ENCODE results near the gene SUMO3.
A peak's percentile ranks its signal among the peaks of the same experiment; 100 is the strongest.

SUMO3 gene

GRCh38 chr21:44801468-44802395, 16.1 kb downstream of the SUMO3 start, which contains the start of gene UBE2G2:
Gene UBE2G2 (minus strand): TSS chr21:44801820. CDS start chr21:44801748, 72 bp downstream.
- DNase-seq: peak; percentile 85 to 95 (median 91)

DNA sequence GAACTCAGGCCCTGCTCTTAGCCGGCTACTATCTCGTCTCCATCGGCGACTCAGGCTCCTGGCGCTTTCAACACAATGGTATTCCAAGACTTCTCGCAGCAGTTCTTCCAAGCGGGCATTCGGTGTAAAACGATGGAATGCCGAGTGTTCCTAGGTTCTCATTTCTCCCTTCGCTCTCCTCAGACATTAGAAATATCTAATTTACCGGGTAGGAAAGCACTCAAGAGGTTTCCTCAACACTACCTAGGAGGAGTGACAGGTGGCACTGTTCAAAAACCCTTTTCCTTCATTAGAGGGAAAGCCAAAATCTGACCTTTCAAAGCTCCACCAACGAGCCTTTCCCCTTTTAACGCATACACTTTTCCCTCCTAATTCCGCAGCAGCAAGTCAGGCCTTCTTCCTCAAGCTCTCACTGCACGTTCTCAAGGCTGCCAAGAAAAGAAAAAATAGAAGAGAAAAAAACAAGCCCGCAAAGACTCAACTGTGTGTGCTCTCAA, 16.8 kb downstream of the SUMO3 start:
- peak; percentile 28 to 44 (median 42) for DNase-seq

- DNase-seq: peak in 2 of 3 donors; percentile 22 to 29
Measured at GRCh38 chr21:44800103-44800502, 17.8 kb downstream of the SUMO3 start.

DNA sequence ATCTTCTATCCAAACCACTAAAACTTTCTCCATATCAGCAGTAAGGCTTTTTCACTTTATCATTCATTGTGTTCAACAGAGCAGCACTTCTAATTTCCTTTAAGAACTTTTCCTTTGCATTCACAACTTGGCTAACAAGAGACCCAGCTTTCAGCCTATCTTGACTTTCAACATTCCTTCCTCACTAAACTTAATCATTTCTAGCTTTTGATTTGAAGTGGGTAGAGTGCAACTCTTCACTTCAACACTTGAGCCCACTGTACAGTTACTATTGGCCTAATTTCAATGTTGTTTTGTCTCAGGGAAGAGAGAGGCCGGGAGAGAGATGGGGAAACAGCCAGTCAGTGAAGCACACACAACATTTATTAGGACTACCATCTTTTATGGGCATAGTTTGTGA, 18.2 kb downstream of the SUMO3 start:
- DNase-seq: no peak

- no peak for DNase-seq
Measured at GRCh38 chr21:44797775-44798174, 20.1 kb downstream of the SUMO3 start.

DNA sequence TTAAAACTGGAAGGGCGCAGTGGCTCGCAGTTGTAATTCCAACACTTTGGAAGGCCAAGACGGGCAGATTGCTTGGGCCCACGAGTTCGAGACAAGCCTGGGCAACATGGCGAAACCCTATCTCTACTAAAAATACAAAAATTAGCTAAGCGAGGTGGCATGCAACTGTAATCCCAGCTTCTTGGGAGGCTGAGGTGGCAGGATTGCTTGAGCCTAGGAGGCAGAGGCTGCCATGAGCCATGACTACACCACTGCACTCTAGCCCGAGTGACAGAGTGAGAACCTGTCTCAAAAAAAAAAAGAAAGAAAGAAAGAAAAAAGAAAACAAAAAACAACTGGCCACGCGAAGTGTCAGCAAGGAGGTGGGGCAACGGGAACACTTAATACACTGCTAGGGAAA, 22.5 kb downstream of the SUMO3 start:
- no peak for DNase-seq

DNA sequence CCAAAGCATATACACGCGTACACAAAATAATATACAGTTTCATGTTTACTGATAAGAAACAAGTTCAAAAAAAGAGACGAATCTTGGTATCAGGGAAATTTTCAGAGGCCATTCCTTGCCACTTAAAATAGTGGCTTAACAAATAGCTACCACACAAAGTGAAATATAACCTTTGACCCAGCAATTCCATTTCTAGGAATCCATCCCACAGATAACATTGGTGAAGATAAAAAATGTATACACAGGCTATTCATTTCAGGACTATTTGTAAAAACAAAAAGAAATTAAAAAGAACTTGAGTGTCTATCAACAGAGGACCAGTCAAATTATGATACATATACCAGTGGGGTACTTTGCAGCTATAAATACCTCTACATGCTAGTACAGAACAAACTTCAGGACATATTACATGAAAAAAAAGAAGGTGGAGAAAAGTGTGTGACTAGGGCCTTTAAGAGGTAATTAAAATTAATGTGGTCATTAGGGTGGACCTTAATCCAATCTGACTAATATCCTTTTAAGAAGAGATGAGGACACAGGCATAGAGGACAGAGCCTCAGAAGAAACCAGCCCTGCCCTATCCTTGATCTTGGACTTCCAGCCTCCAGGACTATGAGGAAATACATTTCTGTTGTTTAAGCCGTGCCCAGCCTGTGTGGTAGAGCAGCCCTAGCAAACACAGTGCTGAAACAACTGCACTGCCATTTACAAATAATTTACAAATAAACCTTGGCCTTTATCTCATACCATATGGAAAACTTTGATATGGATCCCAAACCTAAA, 24.1 kb downstream of the SUMO3 start:
- DNase-seq: no peak

GRCh38 chr21:44792702-44793591, 24.9 kb downstream of the SUMO3 start:
- peak; percentile 56 to 74 (median 69) for DNase-seq

- no peak for DNase-seq
Measured at GRCh38 chr21:44791993-44792392, 25.9 kb downstream of the SUMO3 start.

DNA sequence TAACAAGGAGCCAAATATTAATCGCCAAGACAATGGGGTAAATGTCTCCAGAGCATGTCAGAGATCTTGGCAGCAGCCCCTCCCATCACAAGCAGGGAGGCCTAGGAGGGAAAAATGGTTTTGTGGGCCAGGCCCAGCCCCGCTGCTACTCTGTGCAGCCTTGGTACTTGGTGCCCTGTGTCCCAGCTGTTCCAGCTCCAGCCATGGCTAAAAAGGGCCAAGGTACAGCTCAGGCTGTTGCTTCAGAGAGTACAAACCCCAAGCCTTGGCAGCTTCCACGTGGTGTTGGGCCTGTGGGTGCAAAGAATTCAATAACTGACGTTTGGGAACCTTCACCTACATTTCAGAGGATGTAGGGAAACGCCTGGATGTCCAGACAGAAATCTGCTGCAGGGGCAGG, 26.6 kb downstream of the SUMO3 start:
- DNase-seq: no peak

DNA sequence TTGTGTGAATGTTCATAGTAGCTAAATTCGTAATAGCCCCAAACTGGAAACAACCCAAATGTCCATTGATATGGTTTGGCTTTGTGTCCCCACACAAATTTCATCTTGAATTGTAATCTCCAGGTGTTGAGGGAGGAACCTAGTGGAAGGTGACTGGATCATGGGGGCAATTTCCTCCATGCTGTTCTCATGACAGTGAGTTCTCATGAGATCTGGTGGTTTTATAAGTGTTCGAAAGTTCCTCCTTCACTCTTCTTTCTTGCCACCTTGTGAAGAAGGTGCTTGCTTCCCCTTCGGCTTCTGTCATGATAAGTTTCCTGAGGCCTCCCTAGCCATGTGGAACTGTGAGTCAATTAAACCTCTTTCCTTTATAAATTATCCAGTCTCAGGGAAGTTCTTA, 27.5 kb downstream of the SUMO3 start:
- no peak for DNase-seq

- DNase-seq: peak in 2 of 3 donors; percentile 19 to 42
Measured at GRCh38 chr21:44789880-44790279, 28.0 kb downstream of the SUMO3 start.

DNA sequence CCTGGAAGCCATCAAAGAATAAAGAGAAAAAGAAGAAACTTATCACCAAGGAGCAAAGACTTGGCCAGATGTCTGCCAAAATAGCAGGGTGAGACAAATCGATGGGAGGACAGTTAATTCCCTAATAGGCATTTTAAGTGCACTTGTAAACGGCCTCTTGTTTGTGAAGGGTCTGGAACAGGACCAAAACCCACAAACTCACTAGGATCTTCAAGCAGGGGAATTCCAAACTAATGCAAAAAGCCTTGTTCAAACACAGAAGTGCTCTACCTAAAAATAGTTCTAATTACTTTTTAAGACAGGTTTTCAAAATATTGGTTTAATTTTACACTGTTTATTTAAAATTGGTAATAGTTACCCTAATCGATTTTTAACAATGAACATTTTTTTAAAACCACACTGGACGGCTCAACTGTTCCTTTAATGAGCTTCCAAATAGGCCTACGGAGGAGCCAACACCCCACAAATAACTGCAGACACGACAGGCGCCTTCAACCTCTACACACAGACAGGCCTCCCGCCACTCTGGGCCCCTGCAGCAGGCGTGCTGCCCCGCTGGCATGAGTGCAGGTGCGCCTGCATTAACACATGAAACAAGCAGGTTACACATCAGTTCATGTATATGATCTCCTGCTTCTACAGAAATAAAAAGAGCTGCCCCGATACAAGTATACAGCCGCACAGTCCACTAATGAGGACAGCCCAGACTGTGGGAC, 32.1 kb downstream of the SUMO3 start:
- DNase-seq: no peak

GRCh38 chr21:44784810-44785209, 33.1 kb downstream of the SUMO3 start:
- no peak for DNase-seq

DNA sequence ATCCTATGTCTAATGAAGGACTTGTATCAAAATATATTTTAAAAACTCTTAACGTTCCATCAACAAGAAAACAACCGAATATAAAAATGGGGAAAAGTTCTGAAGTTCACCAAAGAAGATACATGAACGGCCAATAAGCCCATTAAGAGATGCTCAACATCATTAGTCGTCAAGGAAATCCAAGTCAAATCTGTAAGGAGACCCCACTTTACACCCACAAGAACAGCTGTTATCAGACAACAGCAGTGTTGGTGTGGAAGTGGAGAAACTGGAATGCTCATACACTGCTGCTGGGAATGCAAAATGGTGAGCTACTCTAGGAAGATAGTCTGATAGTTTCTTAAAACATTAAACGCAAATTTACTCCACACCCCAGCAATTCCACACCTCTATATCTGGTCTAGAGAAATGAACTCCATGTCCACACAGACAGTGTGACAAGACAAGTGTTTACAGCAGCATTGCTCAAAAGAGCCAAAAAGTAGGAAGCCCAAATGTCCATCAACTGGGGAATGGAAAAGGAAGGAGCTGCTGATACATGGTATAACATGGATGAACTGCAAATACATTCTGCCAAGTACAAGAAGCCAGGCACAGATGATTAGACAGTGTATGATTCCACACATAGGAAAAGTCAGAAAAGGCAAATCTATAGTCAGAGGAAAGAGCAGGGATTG, 34.7 kb downstream of the SUMO3 start:
- DNase-seq: no peak

DNA sequence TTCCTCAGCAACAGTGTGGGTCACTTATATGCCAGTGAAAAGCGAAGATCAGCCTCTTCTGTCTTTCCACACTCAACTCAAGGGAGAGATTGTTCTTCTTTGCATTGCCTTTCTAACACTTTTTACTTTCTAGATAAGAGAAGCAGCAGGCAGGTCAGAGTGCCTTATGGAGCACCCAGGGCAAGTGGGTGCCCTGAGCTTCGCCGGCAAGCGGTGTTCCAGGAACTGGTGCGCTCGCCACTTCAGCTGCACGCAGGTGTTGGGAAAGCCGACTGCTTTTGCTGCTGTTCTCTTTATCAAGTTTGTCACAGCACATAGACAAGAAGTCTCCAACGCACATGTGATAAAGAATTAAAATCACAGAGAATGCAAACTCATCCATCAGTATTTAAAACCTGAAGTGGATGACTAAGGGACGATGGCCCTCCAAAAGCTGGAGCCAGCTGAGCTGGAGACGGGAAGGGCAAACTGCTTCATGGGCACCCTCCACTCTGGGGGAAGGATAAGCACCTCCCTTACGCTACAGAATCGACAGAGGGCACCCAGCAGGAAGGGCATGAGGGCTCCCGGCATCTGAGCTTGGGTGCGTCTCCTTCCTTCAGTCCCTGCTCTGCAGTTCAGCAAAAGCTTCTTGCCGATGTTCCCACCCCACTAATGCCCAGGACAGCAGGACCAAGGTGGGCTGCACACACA, 36.9 kb downstream of the SUMO3 start:
- DNase-seq: no peak

GRCh38 chr21:44780137-44780502, 37.7 kb downstream of the SUMO3 start:
- no peak for DNase-seq

DNA sequence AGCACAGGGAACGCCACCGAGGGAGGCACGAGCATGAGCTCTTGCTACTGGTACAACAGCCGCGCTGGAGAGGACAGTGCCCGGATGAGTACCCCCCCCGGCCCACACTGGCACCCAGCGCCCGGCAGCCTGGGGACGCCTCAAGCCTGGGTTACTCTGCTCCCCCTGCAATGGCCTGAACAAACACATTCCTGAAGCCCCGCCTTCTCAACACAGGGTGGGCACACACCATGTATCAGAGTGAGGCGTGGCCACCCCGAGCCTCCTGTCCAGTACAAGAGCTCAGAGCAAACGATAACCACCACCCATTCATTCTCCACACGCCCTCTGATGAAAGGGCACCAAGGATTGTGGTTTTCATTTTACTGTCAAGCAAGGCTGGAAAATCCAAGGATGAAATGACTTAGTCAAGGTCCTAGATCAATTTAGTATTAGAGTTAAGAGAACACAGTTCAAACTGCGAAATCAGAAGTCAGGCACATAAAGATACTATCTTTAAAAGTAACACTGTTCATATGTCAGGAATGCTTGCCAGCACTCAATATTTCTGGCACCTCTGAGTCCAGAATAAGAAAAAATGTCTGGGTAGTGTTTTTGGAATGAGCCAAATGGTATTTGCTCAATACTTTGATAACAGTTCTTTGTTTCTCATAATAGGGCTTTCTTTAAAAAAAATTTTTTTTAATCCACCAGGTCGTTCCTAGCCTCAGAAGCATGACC, 38.3 kb downstream of the SUMO3 start:
- no peak for DNase-seq

- DNase-seq: no peak
Measured at GRCh38 chr21:44778983-44779382, 38.9 kb downstream of the SUMO3 start.

GRCh38 chr21:44778499-44778911, 39.4 kb downstream of the SUMO3 start:
- DNase-seq: no peak

Data from suppressor macrophage treated with lipopolysaccharide for 1 hour (primary cell).